ENCODE results near the gene GBX1. TPM values are rescaled to one million over a fixed set of nuclear protein-coding genes. Genes with fewer than 3 reads are reported as not detected.

The GBX1 gene
- total and polyA plus RNA-seq, 7 donors: 0.07 to 1.9 (median 0.65) TPM; not detected in 1

GRCh38 chr7:151161757-151162156 is 5.7 kb downstream of the GBX1 start:
- intact Hi-C loops (cut with DNase I): no loop called here
- DNase-seq: no peak
- Histone ChIP-seq H3K27ac (no peak overlapping the region), H3K36me3 (ENCODE audit: insufficient read depth in 1 of 2, low read depth in 1 of 2) (peaks cover 0 to 6% of the 10 kb centered on the region in 2 donors), H3K4me3 (no peak overlapping the region), H3K4me1 (no peaks in the 10 kb centered on the region), H3K9me3 (no peaks in the 10 kb centered on the region), H3K27me3 (ENCODE audit: insufficient read depth in 3 of 3, low read length in 2 of 3) (peaks cover 0 to 21% (median 2%) of the 10 kb centered on the region in 3 donors)
- 76 to 97% (median 89%) methylated on average over 1 of the region's 1 CpG for WGBS, 3 donors
- no peak for ATAC-seq
- no peak for TF ChIP-seq CTCF (IDR thresholded peaks at IDR 0.05)

- H3K4me1 ChIP-seq: no peaks in the 10 kb centered on the region
- DNase-seq: no peak
- TF ChIP-seq CTCF (IDR thresholded peaks at IDR 0.05): no peak
- no peak overlapping the region for H3K4me3 ChIP-seq
- peak in 2 of 4 donors; percentile 40 to 60 for ATAC-seq
- H3K9me3 ChIP-seq: no peaks in the 10 kb centered on the region
- peaks cover 0 to 2% (median 0%) of the 10 kb centered on the region in 3 donors for H3K27me3 ChIP-seq (ENCODE audit: insufficient read depth in 3 of 3, low read length in 2 of 3)
- intact Hi-C loops (cut with DNase I): no loop called here
- WGBS, 3 donors: 77 to 87% (median 81%) methylated on average over 7 of the region's 7 CpGs
- no peak overlapping the region for H3K27ac ChIP-seq
- H3K36me3 ChIP-seq (ENCODE audit: insufficient read depth in 1 of 2, low read depth in 1 of 2): peaks cover 0 to 10% of the 10 kb centered on the region in 2 donors
Measured at GRCh38 chr7:151157645-151158329, 9.7 kb downstream of the GBX1 start.

- peaks cover 0 to 9% of the 10 kb centered on the region in 2 donors for H3K36me3 ChIP-seq (ENCODE audit: insufficient read depth in 1 of 2, low read depth in 1 of 2)
- H3K9me3 ChIP-seq: no peaks in the 10 kb centered on the region
- H3K27me3 ChIP-seq (ENCODE audit: insufficient read depth in 3 of 3, low read length in 2 of 3): peaks cover 0 to 8% (median 0%) of the 10 kb centered on the region in 3 donors
- H3K4me1 ChIP-seq: no peaks in the 10 kb centered on the region
- WGBS, 3 donors: 66 to 69% (median 69%) methylated on average over 6 of the region's 6 CpGs
- DNase-seq: no peak
- intact Hi-C loops (cut with DNase I): no loop called here
- H3K4me3 ChIP-seq: no peak overlapping the region
- H3K27ac ChIP-seq: no peak overlapping the region
- TF ChIP-seq CTCF (IDR thresholded peaks at IDR 0.05): no peak
- ATAC-seq: no peak
Measured at GRCh38 chr7:151152643-151153513, 14.6 kb downstream of the GBX1 start.

GRCh38 chr7:151150388-151150787 is 17.1 kb downstream of the GBX1 start:
- intact Hi-C loops (cut with DNase I): no loop called here
- peaks cover 0 to 13% of the 10 kb centered on the region in 2 donors for H3K36me3 ChIP-seq (ENCODE audit: insufficient read depth in 1 of 2, low read depth in 1 of 2)
- H3K27me3 ChIP-seq (ENCODE audit: insufficient read depth in 3 of 3, low read length in 2 of 3): peaks cover 0 to 8% (median 0%) of the 10 kb centered on the region in 3 donors

More at GRCh38 chr7:151150388-151150787, 17.1 kb downstream of the GBX1 start:
- no peaks in the 10 kb centered on the region for H3K9me3 ChIP-seq
- H3K27ac ChIP-seq: no peak overlapping the region
- ATAC-seq (no peak), DNase-seq (no peak)
- no peak for TF ChIP-seq CTCF (IDR thresholded peaks at IDR 0.05)
- WGBS, 3 donors: 77 to 85% (median 81%) methylated on average over 3 of the region's 3 CpGs
- H3K4me1 ChIP-seq: no peaks in the 10 kb centered on the region
- H3K4me3 ChIP-seq: no peak overlapping the region

Measured in psoas muscle (tissue), 8 donors.